Measurements from ENCODE around the gene HSFX3. TPM values are rescaled to one million over a fixed set of nuclear protein-coding genes. Genes with fewer than 3 reads are reported as not detected.
A peak's percentile ranks its signal among the peaks of the same experiment; 100 is the strongest.
"Not testable (repeated sequence)": the region's sequence is repeated elsewhere in the genome, so short reads cannot be mapped to it uniquely, and the experiment has no call there.

The HSFX3 gene
- total RNA-seq, 6 donors from 2014 or later = not detected

GRCh38 chrX:149541521-149542047 lies 8.1 kb downstream of the HSFX3 start:
- 46% methylated on average over 13 of the region's 13 CpGs; no CpG with 5 or more reads in 1 of the 2 donors for WGBS, 2 donors
- peak overlapping the region; percentile 83 to 94 (median 89) for H3K27ac ChIP-seq
- ATAC-seq (ENCODE audit: low FRiP score in 2 of 2) = no peak
- no peak for DNase-seq
- H3K9me3 ChIP-seq = no peaks in the 10 kb centered on the region
- H3K27me3 ChIP-seq = no peaks in the 10 kb centered on the region
- peaks cover 0 to 5% (median 0%) of the 10 kb centered on the region in 4 donors for H3K36me3 ChIP-seq
- peak overlapping the region; percentile 38 to 81 (median 60) for H3K4me3 ChIP-seq
- TF ChIP-seq POLR2AphosphoS5 (IDR thresholded peaks at IDR 0.05) (no peak), EP300 (IDR thresholded peaks at IDR 0.05) (no peak), POLR2A (IDR thresholded peaks at IDR 0.05) (no peak)
- TF ChIP-seq, protein P1, sequence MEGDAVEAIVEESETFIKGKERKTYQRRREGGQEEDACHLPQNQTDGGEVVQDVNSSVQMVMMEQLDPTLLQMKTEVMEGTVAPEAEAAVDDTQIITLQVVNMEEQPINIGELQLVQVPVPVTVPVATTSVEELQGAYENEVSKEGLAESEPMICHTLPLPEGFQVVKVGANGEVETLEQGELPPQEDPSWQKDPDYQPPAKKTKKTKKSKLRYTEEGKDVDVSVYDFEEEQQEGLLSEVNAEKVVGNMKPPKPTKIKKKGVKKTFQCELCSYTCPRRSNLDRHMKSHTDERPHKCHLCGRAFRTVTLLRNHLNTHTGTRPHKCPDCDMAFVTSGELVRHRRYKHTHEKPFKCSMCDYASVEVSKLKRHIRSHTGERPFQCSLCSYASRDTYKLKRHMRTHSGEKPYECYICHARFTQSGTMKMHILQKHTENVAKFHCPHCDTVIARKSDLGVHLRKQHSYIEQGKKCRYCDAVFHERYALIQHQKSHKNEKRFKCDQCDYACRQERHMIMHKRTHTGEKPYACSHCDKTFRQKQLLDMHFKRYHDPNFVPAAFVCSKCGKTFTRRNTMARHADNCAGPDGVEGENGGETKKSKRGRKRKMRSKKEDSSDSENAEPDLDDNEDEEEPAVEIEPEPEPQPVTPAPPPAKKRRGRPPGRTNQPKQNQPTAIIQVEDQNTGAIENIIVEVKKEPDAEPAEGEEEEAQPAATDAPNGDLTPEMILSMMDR (IDR thresholded peaks at IDR 0.05) = no peak
- H3K4me1 ChIP-seq = peaks cover 0 to 10% (median 6%) of the 10 kb centered on the region in 4 donors

- Histone ChIP-seq H3K27ac (peak within 1 kb of the TSS; percentile 83 to 94 (median 89)), H3K4me1 (peaks cover 0 to 10% (median 6%) of the 10 kb centered on the region in 4 donors), H3K27me3 (no peaks in the 10 kb centered on the region), H3K36me3 (peaks cover 0 to 5% (median 0%) of the 10 kb centered on the region in 4 donors), H3K9me3 (no peaks in the 10 kb centered on the region), H3K4me3 (peak within 1 kb of the TSS; percentile 38 to 81 (median 60))
- DNase-seq (peak; percentile 79 to 93), ATAC-seq (ENCODE audit: low FRiP score in 2 of 2) (peak; percentile 77 to 86)
- WGBS, 2 donors = 53% methylated on average over 68 of the region's 71 CpGs; no CpG with 5 or more reads in 1 of the 2 donors
- peak in 2 of 4 donors; percentile 43 to 79 for TF ChIP-seq EP300 (IDR thresholded peaks at IDR 0.05)
- TF ChIP-seq, protein P1 (IDR thresholded peaks at IDR 0.05) = no peak
- peak in 2 of 4 donors; percentile 21 to 69 for TF ChIP-seq POLR2A (IDR thresholded peaks at IDR 0.05)
- peak; percentile 79 to 87 for TF ChIP-seq POLR2AphosphoS5 (IDR thresholded peaks at IDR 0.05)
Observed at GRCh38 chrX:149540621-149541520, 8.9 kb downstream of the HSFX3 start, which contains the start of gene EOLA1. Gene EOLA1 (plus strand): TSS chrX:149541012. CDS start chrX:149545631, 4,619 bp downstream.

- TF ChIP-seq POLR2A (IDR thresholded peaks at IDR 0.05) (no peak), POLR2AphosphoS5 (IDR thresholded peaks at IDR 0.05) (no peak), EP300 (IDR thresholded peaks at IDR 0.05) (no peak)
- TF ChIP-seq, protein P1 (IDR thresholded peaks at IDR 0.05) = no peak
- ATAC-seq (ENCODE audit: low FRiP score in 2 of 2) (peak; percentile 89 to 90), DNase-seq (peak; percentile 93 to 94)
- Histone ChIP-seq H3K9me3 (no peaks in the 10 kb centered on the region), H3K27me3 (no peaks in the 10 kb centered on the region), H3K4me3 (peak overlapping the region in 3 of 4 donors; percentile 58 to 81 (median 63)), H3K36me3 (peaks cover 0 to 3% (median 0%) of the 10 kb centered on the region in 4 donors), H3K27ac (peak overlapping the region; percentile 83 to 94 (median 89)), H3K4me1 (peaks cover 0 to 10% (median 6%) of the 10 kb centered on the region in 4 donors)
- 0 to 37% methylated on average over 3 to 11 of the region's 24 CpGs for WGBS, 2 donors
Observed at GRCh38 chrX:149540131-149540620, 9.5 kb downstream of the HSFX3 start.

DNA sequence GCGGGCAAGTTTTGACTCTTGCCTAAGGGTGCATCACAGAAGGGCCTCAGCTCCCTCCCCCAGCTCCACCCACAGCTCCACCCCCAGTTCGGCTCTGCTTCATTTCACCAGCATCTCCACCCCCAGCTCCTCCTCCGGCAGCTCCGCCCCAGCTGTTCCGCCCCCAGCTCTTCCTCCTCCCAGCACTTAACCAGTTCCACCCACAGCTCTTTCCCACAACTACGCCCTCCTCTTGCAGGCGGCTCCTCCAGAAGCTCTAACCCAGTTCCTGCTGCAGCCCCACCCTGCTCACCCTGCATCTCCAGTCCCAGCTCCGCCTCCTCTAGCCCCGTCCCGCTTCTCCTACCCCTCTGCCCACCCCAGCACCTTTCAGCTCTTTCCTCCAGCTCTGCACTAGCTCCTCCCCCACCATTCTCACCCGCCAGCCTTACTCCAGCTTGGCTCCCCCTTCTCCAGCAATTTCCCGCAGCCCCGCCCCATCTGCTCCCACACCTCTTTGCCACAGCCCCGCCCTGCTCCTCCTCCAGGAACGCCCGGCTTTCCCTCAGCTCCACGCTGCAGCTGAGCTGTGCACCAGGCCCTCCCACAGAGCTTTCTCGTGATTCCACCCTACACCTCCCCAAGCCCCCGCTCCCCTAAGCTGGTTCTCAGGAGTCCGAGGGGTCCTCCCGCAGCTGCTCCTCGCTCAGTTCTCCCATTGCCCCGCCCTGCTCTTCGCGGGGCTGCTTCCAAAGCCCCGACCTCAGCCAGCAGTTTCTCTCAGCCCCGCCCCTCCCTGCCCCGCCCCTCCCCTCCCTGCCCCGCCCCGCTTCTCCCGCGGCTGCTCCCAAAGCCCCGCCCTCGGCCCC lies 10.2 kb downstream of the HSFX3 start:
- Histone ChIP-seq H3K36me3 (peaks cover 0 to 3% (median under 1%) of the 10 kb centered on the region in 4 donors), H3K27ac (peak overlapping the region; percentile 70 to 94 (median 82)), H3K9me3 (no peaks in the 10 kb centered on the region), H3K4me3 (peak overlapping the region; percentile 29 to 81 (median 60)), H3K4me1 (peaks cover 0 to 10% (median 6%) of the 10 kb centered on the region in 4 donors), H3K27me3 (no peaks in the 10 kb centered on the region)
- DNase-seq (peak; percentile 90), ATAC-seq (ENCODE audit: low FRiP score in 2 of 2) (peak; percentile 81 to 83)
- no peak for TF ChIP-seq EP300 (IDR thresholded peaks at IDR 0.05)
- TF ChIP-seq POLR2AphosphoS5 (IDR thresholded peaks at IDR 0.05) = peak in 1 of 2 donors; percentile 36
- 1 to 48% methylated on average over 11 to 27 of the region's 34 CpGs for WGBS, 2 donors

- H3K4me3 ChIP-seq; H3K9me3 ChIP-seq; DNase-seq; H3K36me3 ChIP-seq; H3K27me3 ChIP-seq; ATAC-seq (ENCODE audit: low FRiP score in 2 of 2); H3K27ac ChIP-seq: not testable (repeated sequence)
- peaks cover 0 to 10% (median 6%) of the 10 kb centered on the region in 4 donors for H3K4me1 ChIP-seq
- WGBS, 2 donors = 84% methylated on average over 9 of the region's 11 CpGs; no CpG with 5 or more reads in 1 of the 2 donors
Observed at GRCh38 chrX:149537474-149537873, 12.2 kb downstream of the HSFX3 start.

- H3K4me3 ChIP-seq; DNase-seq; H3K9me3 ChIP-seq; H3K27me3 ChIP-seq; ATAC-seq (ENCODE audit: low FRiP score in 2 of 2); H3K27ac ChIP-seq; H3K4me1 ChIP-seq: not testable (repeated sequence)
- WGBS, 2 donors = 72 to 83% methylated on average over 3 of the region's 3 CpGs
- peaks cover 0 to 11% (median 2%) of the 10 kb centered on the region in 4 donors for H3K36me3 ChIP-seq
Observed at GRCh38 chrX:149534926-149535602, 14.7 kb downstream of the HSFX3 start.

DNA sequence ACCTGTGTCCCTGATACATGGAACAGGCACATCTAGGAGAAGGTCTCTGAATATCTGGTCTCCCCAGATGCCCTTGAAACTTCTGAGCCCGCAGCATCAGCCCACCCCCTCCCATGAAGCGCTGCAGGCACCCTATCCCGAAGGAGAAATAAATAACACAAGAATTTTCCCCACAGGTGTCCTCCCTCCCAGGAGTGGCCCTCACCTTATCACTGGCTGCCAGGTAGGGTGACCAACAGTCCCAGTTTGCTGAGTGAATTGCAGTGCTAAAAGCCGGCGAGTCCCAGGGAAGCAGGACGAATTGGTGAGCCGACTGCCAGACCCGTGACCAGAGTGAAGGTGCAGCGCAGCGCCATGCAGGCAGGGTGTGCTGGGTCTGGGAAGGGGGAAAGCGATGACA lies 15.7 kb downstream of the HSFX3 start:
- H3K27ac ChIP-seq; H3K4me1 ChIP-seq; DNase-seq; H3K27me3 ChIP-seq; H3K4me3 ChIP-seq; ATAC-seq (ENCODE audit: low FRiP score in 2 of 2); H3K9me3 ChIP-seq: not testable (repeated sequence)
- 85 to 100% methylated on average over 3 to 9 of the region's 11 CpGs for WGBS, 2 donors
- peaks cover 0 to 11% (median 2%) of the 10 kb centered on the region in 4 donors for H3K36me3 ChIP-seq

Measured in upper lobe of left lung (tissue), 6 donors.